ENCODE data around the gene RASSF5.

GRCh38 chr1:206469933-206470691, 37.2 kb upstream of the RASSF5 start, which contains the start of gene IKBKE:
- TF ChIP-seq, protein P1, sequence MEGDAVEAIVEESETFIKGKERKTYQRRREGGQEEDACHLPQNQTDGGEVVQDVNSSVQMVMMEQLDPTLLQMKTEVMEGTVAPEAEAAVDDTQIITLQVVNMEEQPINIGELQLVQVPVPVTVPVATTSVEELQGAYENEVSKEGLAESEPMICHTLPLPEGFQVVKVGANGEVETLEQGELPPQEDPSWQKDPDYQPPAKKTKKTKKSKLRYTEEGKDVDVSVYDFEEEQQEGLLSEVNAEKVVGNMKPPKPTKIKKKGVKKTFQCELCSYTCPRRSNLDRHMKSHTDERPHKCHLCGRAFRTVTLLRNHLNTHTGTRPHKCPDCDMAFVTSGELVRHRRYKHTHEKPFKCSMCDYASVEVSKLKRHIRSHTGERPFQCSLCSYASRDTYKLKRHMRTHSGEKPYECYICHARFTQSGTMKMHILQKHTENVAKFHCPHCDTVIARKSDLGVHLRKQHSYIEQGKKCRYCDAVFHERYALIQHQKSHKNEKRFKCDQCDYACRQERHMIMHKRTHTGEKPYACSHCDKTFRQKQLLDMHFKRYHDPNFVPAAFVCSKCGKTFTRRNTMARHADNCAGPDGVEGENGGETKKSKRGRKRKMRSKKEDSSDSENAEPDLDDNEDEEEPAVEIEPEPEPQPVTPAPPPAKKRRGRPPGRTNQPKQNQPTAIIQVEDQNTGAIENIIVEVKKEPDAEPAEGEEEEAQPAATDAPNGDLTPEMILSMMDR (IDR thresholded peaks at IDR 0.05) = peak in 2 of 3 donors; percentile 34 to 42
- TF ChIP-seq POLR2A (IDR thresholded peaks at IDR 0.05) = no peak
